Erythroblast (primary cell): Measurements from ENCODE around the gene EFCC1.

Source experiments
- GATA1 ChIP-seq: IDR thresholded peaks from 2 replicates; pipeline ENCODE4 v1.6.1; 2011; ENCODE audit warnings: low read depth, mild to moderate bottlenecking, control low read depth, low read length, moderate library complexity
- POLR2A ChIP-seq: IDR thresholded peaks from 2 replicates; pipeline ENCODE4 v1.6.1; 2011; ENCODE audit warnings: mild to moderate bottlenecking, low read length

DNA sequence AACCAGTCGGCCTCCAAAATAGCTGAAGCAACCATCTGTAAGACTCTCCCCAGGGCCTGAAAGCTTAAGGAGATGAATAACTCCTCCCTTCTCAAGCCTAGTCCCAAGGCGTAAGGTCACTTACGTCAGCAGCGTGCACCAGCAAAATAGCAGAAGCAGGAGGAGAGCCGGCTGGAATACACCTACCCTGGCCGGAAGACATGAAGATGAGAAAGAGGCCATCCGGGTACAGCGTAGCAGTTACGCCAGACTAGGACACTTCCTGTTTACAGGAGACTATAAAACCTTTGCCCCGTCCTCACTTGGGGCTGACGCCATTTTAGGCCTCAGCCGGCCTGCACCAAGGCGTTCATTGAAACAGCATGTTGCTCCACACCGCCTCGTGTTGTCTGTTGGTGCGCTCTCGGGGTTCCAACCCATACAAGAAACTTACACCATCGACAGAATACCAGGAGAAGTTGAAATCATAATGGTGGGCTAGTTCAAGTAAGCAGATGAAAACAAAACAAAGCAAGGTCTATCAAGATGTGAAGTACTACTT, 9.7 kb upstream of the EFCC1 start:
- no peak for TF ChIP-seq POLR2A
- no peak for TF ChIP-seq GATA1
